Measurements from ENCODE around the gene GAB2.

DNA sequence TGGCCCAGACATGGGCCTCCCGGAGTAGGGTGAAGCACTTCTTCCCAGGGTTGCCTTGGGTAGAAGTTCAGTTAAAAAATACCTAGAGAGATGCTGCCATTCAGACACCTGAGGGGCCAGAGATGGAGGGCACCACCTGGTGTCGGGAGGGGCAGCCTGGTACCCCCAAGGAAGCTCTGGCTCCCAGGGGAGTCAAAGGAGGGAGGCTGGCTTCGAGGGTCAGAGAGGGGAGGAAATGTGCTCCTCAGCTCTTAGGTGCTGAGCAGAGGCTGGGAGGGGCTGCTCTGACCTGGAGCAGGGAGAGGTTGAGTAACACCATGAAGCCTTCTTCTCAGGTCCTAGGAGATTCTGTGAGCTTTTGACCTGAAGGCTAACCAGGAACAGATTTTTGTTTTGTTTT is 227.8 kb downstream of the GAB2 start:
- no peak for TF ChIP-seq EZH2 (IDR thresholded peaks at IDR 0.05)
- TF ChIP-seq POLR2AphosphoS5 (IDR thresholded peaks at IDR 0.05; ENCODE audit: borderline replicate concordance, low read depth, low read length): no peak

All from SK-N-MC (cell line).